GM21390 (cell line): ENCODE measurements around the gene TBC1D22A.
"Not testable (repeated sequence)": the region's sequence is repeated elsewhere in the genome, so short reads cannot be mapped to it uniquely, and the experiment has no call there.

Experiments used
- ATAC-seq: cut with Tn5 transposase; IDR thresholded peaks from one replicate; pipeline ENCODE4 v1.9.1; 2021; ENCODE audit not compliant: unreplicated experiment

TBC1D22A gene

DNA sequence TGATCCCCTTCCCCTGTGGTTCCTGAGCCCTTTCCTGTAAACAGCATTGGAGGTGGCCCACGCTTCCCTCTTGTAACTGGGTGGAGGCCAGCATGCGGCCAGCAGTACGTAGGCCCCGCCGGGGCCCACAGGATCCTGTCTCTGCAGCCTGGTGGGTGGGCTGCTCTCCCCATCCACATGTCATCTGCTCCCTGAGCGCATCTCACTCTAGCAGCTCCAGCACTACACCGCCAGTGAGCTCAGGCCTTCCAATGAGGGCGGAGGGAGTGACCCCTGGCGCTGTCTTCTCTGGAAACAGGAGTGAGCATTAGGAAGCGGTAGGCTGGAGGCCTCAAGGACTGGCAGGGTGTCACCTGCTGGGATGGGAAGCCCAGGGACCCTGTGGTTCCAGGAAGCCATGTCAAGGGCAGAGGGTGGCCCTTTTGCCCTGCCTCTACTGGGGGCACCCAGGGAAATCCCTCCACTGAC, 363.9 kb downstream of the TBC1D22A start:
- ATAC-seq: no peak

GRCh38 chr22:47127441-47127871, 365.0 kb downstream of the TBC1D22A start:
- no peak for ATAC-seq

- no peak for ATAC-seq
Observed at GRCh38 chr22:47128216-47128615, 365.8 kb downstream of the TBC1D22A start.

GRCh38 chr22:47128622-47129215, 366.3 kb downstream of the TBC1D22A start:
- no peak for ATAC-seq

- ATAC-seq: no peak
Observed at GRCh38 chr22:47129902-47130635, 367.6 kb downstream of the TBC1D22A start.

GRCh38 chr22:47130883-47131631, 368.6 kb downstream of the TBC1D22A start:
- ATAC-seq: no peak

GRCh38 chr22:47131632-47132427, 369.4 kb downstream of the TBC1D22A start:
- ATAC-seq: no peak

GRCh38 chr22:47132428-47132825, 370.0 kb downstream of the TBC1D22A start:
- no peak for ATAC-seq

- no peak for ATAC-seq
Observed at GRCh38 chr22:47133061-47133969, 370.9 kb downstream of the TBC1D22A start.

GRCh38 chr22:47134222-47134621, 371.8 kb downstream of the TBC1D22A start:
- ATAC-seq: no peak

DNA sequence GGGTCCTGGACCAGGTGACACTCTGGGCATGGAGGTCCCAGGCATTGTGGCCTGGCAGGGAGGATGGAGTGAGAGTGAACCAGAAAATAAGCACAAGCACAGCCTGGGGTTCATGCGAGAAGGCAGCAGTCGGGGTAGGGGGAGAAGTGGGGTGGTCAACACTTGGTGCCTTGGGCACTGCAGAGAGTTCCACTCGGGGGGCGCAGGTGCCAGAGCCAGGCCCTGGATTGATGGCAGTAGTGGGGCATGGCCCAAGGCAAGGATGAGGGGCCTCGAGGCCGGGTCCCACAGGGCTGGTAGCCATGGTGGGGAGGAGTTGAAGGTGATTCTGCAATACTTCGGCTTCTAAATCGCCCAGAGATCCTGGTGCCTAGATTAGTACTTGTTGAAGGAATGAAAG, 372.9 kb downstream of the TBC1D22A start:
- ATAC-seq: no peak

- ATAC-seq: no peak
Observed at GRCh38 chr22:47136050-47136449, 373.6 kb downstream of the TBC1D22A start.

- no peak for ATAC-seq
Observed at GRCh38 chr22:47136671-47137070, 374.2 kb downstream of the TBC1D22A start.

GRCh38 chr22:47139013-47139789, 376.8 kb downstream of the TBC1D22A start:
- ATAC-seq: no peak

DNA sequence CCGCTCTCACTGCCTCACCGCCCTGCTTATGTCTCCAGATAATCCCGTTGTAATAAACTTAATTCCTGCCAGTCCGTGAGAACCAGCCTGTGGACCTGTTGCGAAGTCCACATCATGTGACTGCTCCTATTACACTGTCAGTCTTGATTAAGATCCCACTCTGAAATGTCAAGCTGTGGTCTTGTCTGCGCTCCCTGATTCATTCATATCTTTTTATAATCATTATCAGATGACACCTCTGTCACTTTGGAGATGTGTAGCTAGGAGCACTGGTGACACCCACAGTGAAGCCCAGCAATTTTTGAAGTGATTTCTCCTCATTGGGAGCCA, 377.3 kb downstream of the TBC1D22A start:
- no peak for ATAC-seq

GRCh38 chr22:47140975-47141374, 378.5 kb downstream of the TBC1D22A start:
- ATAC-seq: not testable (repeated sequence)

DNA sequence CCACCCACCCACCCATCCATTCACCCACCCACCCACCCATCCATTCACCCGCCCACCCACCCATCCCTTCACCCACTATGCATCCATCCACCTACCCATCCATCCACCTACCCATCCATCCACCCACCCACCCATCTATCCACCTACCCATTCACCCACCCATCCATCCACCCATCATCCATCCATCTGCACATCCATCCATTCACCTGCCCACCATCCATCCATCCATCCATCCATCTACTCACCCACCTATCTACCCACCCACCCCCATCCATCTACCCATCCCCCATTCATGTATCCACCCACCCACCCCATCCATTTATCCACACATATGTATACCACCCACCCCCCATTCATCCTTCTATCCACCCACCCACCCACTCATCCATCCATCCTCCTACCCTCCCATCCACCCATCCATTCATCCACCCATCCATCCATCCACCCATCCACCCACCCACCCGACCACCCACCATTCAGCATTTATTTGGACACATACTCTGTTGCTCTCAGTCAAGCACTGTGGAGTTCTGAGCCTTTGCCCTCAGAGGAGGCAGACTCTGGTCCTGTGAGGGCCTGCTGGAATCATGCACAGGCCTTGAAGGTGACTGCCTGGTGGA, 380.1 kb downstream of the TBC1D22A start:
- no peak for ATAC-seq

- ATAC-seq: no peak
Observed at GRCh38 chr22:47143249-47143938, 380.9 kb downstream of the TBC1D22A start.
